Smooth muscle cell (in vitro differentiated cells): ENCODE data around the gene PNPLA7. TPM values are rescaled to one million over a fixed set of nuclear protein-coding genes. Genes with fewer than 3 reads are reported as not detected.

Experiments used
- DNase-seq: peaks from one replicate; lab custom pipeline; 2025; ENCODE audit not compliant: unreplicated experiment; lab: John Stamatoyannopoulos, UW
- H2AFZ ChIP-seq: fragments of 200-600 bp; sonication (generic); 2 replicates; pipeline ENCODE4 v1.6.0; 2016; ENCODE audit warnings: antibody characterized with exemption, low read depth, mild to moderate bottlenecking
- H3F3A ChIP-seq: fragments of 200-600 bp; sonication (generic); 2 replicates; pipeline ENCODE4 v1.6.0; 2017; ENCODE audit warnings: antibody characterized with exemption, low read depth
- H3K27ac ChIP-seq: fragments of 200-600 bp; sonication (generic); 2 replicates; pipeline ENCODE4 v1.5.1; 2016; ENCODE audit warnings: low read depth, mild to moderate bottlenecking
- H3K27me3 ChIP-seq: fragments of 200-600 bp; sonication (generic); 2 replicates; pipeline ENCODE4 v1.6.1; 2016; ENCODE audit warnings: low read depth, mild to moderate bottlenecking
- H3K36me3 ChIP-seq: fragments of 200-600 bp; sonication (generic); 2 replicates; pipeline ENCODE4 v1.5.1; 2016; ENCODE audit warnings: low read depth
- H3K4me1 ChIP-seq: fragments of 200-600 bp; sonication (generic); 2 replicates; pipeline ENCODE4 v1.5.1; 2016; ENCODE audit warnings: low read depth
- H3K4me2 ChIP-seq: fragments of 200-600 bp; sonication (generic); 2 replicates; pipeline ENCODE4 v1.6.0; 2016; ENCODE audit warnings: mild to moderate bottlenecking
- H3K4me3 ChIP-seq: fragments of 200-600 bp; sonication (generic); 2 replicates; pipeline ENCODE4 v1.5.1; 2016; ENCODE audit warnings: mild to moderate bottlenecking
- H3K79me2 ChIP-seq: fragments of 200-600 bp; sonication (generic); 2 replicates; pipeline ENCODE4 v1.6.0; 2016; ENCODE audit warnings: low read depth, mild to moderate bottlenecking
- H3K9ac ChIP-seq: fragments of 200-600 bp; sonication (generic); 2 replicates; pipeline ENCODE4 v1.6.0; 2016; ENCODE audit warnings: low read depth
- H3K9me3 ChIP-seq: fragments of 200-600 bp; sonication (generic); replicated peaks from 2 replicates; pipeline ENCODE4 v1.5.1; 2016; ENCODE audit warnings: low read depth
- H4K20me1 ChIP-seq: fragments of 200-600 bp; sonication (generic); 2 replicates; pipeline ENCODE4 v1.6.0; 2016; ENCODE audit warnings: low read depth
- WGBS: methylation state at CpG from one replicate; pipeline ENCODE4 v1.1.7; 2016; ENCODE audit warnings: low lambda C conversion rate; 5-methylcytosine and 5-hydroxymethylcytosine counted together
- polyA plus RNA-seq: library from polyadenylated mRNA; unstranded; fragments of >200 nt; fragmentation: Nextera tagmentation; extraction: Ambion mirVana; gene quantifications from 2 replicates; pipeline ENCODE4 v1.2.1, GENCODE V29; 2016
- total RNA-seq: library from RNA; depleted of rRNA; stranded (reverse); fragments of >200 nt; gene quantifications from 2 replicates; pipeline ENCODE4 v1.2.3, GENCODE V29; 2014
- TF ChIP-seq, protein P1 (sequence below): fragments of 200-600 bp; sonication (generic); IDR thresholded peaks from 2 replicates; pipeline ENCODE4 v1.5.1; 2017; ENCODE audit warnings: borderline replicate concordance, mild to moderate bottlenecking, antibody characterized with exemption; ENCODE audit not compliant: insufficient read depth, poor library complexity, severe bottlenecking

The PNPLA7 gene
- total and polyA plus RNA-seq, 2 experiments from 2014 or later, result 0.46 to 0.67 TPM

DNA sequence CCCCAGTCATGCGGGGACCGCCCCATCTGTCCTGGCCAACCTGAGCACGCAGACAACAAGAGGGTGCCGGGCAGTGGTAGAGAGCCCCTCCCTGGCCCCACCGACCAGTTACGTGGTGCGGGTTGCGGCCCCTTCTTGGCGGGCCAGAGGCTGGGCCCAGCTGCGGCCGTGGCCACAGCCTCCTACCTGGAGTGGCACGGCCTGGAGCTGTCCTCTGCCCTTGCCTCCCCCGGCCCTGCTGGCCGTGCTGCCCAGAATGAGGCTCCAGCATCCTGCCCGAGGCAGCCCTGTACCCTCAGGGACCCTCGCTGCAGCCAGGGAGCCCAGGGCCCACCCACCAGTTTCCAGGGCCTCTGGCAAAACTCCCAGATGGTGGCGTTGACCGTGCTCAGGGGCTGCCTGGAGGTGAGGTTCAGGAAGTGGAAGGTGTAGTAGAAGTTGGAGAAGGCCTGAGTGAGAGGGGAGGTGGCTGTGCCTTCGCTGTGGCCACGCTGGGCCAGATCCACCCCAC is 114.8 kb downstream of the PNPLA7 start:
- no peak overlapping the region for H3K4me3 ChIP-seq
- no peak overlapping the region for H2AFZ ChIP-seq
- TF ChIP-seq, protein P1, sequence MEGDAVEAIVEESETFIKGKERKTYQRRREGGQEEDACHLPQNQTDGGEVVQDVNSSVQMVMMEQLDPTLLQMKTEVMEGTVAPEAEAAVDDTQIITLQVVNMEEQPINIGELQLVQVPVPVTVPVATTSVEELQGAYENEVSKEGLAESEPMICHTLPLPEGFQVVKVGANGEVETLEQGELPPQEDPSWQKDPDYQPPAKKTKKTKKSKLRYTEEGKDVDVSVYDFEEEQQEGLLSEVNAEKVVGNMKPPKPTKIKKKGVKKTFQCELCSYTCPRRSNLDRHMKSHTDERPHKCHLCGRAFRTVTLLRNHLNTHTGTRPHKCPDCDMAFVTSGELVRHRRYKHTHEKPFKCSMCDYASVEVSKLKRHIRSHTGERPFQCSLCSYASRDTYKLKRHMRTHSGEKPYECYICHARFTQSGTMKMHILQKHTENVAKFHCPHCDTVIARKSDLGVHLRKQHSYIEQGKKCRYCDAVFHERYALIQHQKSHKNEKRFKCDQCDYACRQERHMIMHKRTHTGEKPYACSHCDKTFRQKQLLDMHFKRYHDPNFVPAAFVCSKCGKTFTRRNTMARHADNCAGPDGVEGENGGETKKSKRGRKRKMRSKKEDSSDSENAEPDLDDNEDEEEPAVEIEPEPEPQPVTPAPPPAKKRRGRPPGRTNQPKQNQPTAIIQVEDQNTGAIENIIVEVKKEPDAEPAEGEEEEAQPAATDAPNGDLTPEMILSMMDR, result no peak
- no peaks in the 10 kb centered on the region for H3K36me3 ChIP-seq
- H3F3A ChIP-seq, result no peaks in the 10 kb centered on the region
- no peak overlapping the region for H3K4me2 ChIP-seq
- WGBS, result 95% methylated on average over 18 of the region's 20 CpGs
- H3K9me3 ChIP-seq, result no peaks in the 10 kb centered on the region
- H3K4me1 ChIP-seq, result no peaks in the 10 kb centered on the region
- no peak for DNase-seq
- H4K20me1 ChIP-seq, result no peaks in the 10 kb centered on the region
- H3K27me3 ChIP-seq, result no peaks in the 10 kb centered on the region
- H3K27ac ChIP-seq, result no peak overlapping the region
- H3K79me2 ChIP-seq, result no peaks in the 10 kb centered on the region
- H3K9ac ChIP-seq, result no peak overlapping the region

- H3F3A ChIP-seq, result no peaks in the 10 kb centered on the region
- no peak overlapping the region for H3K9ac ChIP-seq
- no peak overlapping the region for H3K27ac ChIP-seq
- 96% methylated on average over 42 of the region's 43 CpGs for WGBS
- H4K20me1 ChIP-seq, result no peaks in the 10 kb centered on the region
- H3K27me3 ChIP-seq, result no peaks in the 10 kb centered on the region
- no peaks in the 10 kb centered on the region for H3K9me3 ChIP-seq
- H3K4me3 ChIP-seq, result no peak overlapping the region
- H2AFZ ChIP-seq, result no peak overlapping the region
- no peak overlapping the region for H3K4me2 ChIP-seq
- TF ChIP-seq, protein P1, result no peak
- no peaks in the 10 kb centered on the region for H3K4me1 ChIP-seq
- no peaks in the 10 kb centered on the region for H3K36me3 ChIP-seq
- H3K79me2 ChIP-seq, result no peaks in the 10 kb centered on the region
- no peak for DNase-seq
Observed at GRCh38 chr9:137434498-137435380, 115.5 kb downstream of the PNPLA7 start.

GRCh38 chr9:137433916-137434431 is 116.2 kb downstream of the PNPLA7 start:
- Histone ChIP-seq H4K20me1 (no peaks in the 10 kb centered on the region), H3K27me3 (no peaks in the 10 kb centered on the region), H3K36me3 (no peaks in the 10 kb centered on the region), H3K4me1 (no peaks in the 10 kb centered on the region), H3K9me3 (no peaks in the 10 kb centered on the region), H2AFZ (no peak overlapping the region), H3K79me2 (no peaks in the 10 kb centered on the region), H3K9ac (no peak overlapping the region), H3K4me3 (no peak overlapping the region), H3K27ac (no peak overlapping the region), H3F3A (no peaks in the 10 kb centered on the region), H3K4me2 (no peak overlapping the region)
- 89% methylated on average over 26 of the region's 26 CpGs for WGBS
- TF ChIP-seq, protein P1, result no peak
- DNase-seq, result no peak
